Epithelial cell of prostate (primary cell): ENCODE results near the gene STS.

ENCODE experiments used
- DNase-seq: peaks from one replicate; pipeline ENCODE4 v3.0.0-alpha.2; 2011; ENCODE audit warnings: low read depth, low spot score
- H3K27ac ChIP-seq: fragments of 450-650 bp; 2 replicates; pipeline ENCODE4 v1.5.1; 2017; ENCODE audit warnings: mild to moderate bottlenecking

STS gene

DNA sequence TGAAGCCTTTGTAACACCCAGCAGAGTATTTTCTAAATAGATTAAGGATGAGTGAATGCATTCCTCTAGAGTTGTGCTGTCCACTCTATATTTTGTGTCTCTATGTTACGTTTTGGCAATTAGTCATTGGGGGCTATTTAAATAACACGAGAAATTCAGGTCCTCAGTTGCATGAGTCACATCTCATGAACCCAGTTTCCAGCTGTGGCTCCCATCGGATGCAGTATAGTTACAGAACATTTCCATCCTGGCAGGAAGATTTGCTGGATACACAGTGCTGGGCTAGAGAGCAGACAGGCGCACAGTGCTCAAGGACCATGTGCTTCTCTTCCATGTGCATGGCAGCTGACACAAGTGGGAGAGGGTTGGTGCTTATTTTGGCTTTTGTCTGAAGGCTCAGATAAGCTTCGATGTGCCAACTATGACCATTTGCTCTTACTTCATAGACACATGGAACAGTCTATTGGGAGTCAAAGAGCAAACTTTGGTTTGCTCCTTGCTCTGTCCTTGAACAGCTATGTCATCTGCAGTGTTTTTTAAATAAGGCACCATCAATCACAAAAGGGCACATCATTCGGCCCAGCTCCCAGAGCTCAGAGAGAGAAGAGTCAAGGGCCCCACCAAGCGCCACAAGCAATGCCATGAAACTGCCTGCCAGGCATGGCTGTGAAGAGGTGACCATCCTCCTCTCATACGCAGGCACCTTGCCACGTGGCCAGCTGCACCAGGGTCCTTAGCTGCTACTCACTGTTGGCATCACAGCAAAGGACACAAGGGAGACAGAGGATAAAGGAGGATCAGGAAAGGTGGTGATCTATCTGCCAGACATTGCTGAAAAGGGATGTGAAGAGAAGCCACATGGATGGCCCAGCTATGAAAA, 8.1 kb upstream of the STS start:
- DNase-seq = no peak
- no peak overlapping the region for H3K27ac ChIP-seq

DNA sequence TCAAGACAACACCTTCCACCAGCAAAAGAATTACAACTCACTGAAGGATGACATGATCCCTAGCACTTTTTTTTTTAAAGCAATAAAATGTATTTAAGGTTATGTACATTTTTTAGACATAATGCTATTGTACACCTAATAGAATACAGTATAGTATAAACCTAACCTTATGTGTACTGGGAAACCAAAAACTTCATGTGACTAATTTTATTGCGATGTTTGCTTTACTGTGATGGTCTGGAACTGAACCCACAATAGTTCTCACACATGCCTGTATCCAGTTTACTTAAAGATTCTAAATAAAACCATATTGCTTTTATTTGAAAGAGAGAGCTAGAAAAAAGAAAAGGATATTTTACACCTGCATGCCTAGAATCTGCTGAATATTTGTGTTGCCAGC, 4.4 kb upstream of the STS start:
- DNase-seq = no peak
- H3K27ac ChIP-seq = no peak overlapping the region

DNA sequence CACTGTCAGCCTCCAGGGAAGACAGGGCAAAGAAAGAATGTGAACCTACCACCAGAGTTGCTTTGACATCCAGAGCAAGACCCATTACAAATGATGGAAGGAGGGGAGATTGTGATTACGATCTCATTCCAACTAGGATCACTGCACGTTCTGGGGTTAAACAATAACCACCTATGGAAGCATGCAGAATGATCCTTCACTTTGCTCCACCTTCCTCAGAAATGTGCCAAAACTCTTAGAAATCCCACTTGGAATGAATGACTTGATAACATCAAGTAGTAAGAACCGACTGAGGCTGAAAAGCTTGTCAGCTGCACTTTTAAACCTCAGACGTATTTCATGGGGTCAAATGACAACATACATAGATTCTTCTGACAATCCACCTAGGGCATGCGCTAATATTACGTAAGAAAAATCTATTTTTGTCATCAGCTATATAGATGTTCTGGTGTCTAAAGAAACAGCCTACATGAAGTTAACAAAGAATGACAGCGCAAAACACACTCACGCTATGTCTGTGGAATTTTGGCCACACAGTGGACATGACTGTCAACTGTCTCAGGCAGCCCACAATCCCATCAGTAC, 3.5 kb upstream of the STS start:
- H3K27ac ChIP-seq = no peak overlapping the region
- DNase-seq = no peak

DNA sequence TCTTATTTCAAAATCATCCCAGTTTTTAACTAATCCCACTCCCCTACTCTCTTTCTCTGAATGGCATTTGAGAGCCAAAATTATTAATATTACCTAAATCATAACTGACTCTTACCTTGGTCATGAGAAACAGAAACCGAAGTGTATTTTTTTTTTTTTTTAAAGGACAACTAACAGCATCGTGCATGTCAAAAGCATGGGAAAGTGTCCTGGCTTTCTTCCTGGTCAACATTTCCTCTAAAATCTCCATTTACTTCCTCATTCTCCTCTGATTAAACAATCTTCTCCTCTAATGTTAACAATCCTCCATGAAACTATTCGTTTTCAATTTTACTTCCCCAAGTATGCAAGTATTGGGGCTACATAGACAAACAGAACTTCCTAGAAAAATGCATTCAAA, 2.1 kb upstream of the STS start:
- DNase-seq = no peak
- peak overlapping the region; percentile 41 for H3K27ac ChIP-seq

- peak overlapping the region; percentile 41 for H3K27ac ChIP-seq
- DNase-seq = no peak
These were observed 1.4 kb upstream of the STS start for GRCh38 chrX:7146020-7146702.

- no peak for DNase-seq
- H3K27ac ChIP-seq = no peak overlapping the region
These were observed 654 bp upstream of the STS start for GRCh38 chrX:7146703-7147412.

DNA sequence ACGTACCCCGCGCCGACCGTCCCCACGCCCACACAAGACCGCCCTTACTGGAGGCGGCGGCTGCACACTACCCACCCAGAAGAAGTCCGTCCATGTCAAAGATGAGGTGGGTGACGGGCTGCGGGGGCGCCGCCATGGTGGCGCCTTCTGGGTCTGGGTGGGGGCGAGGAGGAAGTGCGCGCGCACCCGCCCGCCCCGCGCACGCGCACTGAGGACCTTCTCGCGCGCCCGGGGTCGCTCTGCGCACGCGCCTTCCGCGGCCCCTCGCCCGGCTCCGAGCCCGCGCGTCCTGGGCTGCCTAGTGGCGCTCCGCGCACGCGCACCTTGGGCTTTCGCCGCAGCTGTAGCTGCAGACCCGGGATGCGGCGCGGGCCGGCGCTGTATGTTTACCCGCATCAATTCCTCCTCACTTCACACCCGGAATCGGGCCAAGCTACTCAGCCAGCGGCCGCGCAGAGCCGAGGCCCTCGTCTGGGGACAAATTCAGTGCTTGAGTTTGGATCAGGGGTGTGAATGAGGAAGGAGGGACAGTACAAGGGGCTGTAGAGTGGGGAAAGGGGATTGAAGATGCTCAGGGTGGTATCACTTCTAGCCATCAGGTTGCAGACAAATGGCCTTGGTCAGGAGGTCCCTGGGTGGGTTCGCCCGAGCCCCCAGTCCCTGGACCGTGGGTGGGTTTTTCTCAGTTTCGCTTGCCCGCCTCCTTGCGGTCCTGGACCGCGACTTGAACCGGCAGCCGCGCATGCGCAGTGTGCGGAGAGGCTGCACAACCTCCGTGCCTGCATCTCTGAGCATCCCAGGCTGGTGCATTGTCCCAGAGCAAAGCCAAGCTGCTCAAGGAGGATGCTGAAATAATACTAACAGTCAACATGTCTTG, 704 bp downstream of the STS start, which contains the start of gene PUDP:
Gene PUDP (minus strand): TSS at position 176 of the 877 bp plus-strand sequence. CDS start 40 bp downstream, at position 136.
- DNase-seq = no peak
- peak within 1 kb of the TSS; percentile 62 for H3K27ac ChIP-seq

- H3K27ac ChIP-seq = no peak overlapping the region
- no peak for DNase-seq
These were observed 1.9 kb downstream of the STS start for GRCh38 chrX:7149411-7149810.

GRCh38 chrX:7153231-7153630, 5.7 kb downstream of the STS start:
- H3K27ac ChIP-seq = no peak overlapping the region
- DNase-seq = no peak

DNA sequence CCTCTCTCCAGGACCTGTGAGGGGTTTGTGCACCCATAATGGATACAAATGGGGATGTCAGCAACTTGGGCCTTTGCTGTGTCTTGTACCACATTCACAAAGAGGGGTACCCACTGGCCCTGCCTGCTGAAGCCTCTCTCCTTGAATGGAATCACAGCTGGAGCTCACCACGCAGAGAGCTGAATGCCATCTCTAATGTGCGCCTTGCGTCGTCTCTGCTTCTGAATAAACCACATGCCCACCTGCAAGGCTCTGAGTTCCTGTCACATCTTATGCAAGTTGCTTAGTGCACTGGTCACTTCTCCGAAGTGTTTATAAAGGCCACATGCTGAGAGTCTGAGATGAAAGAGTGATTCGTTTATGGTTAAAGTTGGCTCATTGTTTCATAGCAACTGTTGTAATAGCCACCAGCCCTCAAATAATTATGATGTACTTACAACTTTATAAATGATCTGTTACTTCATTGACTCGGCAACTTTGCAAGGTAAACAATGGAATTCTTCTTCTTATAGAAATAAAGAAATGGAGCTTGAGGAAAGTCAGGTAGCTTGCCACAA, 6.6 kb downstream of the STS start:
- no peak for DNase-seq

GRCh38 chrX:7155163-7155562, 7.7 kb downstream of the STS start:
- DNase-seq = no peak
- no peak overlapping the region for H3K27ac ChIP-seq

More for the DNA sequence above, 6.6 kb downstream of the STS start:
- H3K27ac ChIP-seq = no peak overlapping the region

GRCh38 chrX:7156879-7157278, 9.4 kb downstream of the STS start:
- no peak for DNase-seq

GRCh38 chrX:7158468-7158990, 11.0 kb downstream of the STS start:
- no peak for DNase-seq
- H3K27ac ChIP-seq = peak overlapping the region; percentile 71

More at GRCh38 chrX:7156879-7157278, 9.4 kb downstream of the STS start:
- no peak overlapping the region for H3K27ac ChIP-seq

DNA sequence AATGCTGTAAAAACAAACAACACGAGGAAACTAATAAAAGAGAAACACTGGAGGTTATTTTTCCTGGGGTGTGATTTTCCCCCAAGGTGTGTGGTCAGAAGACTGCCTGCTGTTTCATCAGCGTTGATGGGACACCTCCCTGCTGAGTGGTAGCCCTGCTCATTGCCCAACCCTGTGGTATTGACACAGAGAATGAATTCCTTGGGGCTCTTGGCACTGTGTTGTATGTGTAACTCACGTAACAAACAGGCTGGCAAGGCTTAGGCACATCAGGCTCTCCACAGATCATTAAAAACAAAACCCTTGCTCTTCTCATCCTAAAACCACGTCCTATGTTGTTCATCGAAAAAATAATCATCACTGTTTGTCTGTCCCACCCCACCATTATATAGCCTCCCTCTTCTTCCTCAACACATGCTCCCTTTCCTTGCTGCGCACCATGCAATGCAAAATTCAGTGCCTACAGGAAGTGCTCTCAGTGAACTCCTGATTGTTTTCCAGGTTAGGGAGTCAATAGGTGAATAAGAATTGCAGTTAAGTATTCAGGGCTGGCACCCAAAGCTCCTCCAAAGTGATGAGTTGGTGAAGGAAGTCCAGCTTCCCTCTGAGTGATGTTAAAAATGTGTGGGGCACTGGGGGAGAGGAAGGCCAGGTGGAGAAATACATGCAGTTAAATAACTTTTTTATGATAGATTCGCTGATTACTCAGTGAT, 11.8 kb downstream of the STS start:
- H3K27ac ChIP-seq = peak overlapping the region; percentile 71
- DNase-seq = peak; percentile 37

DNA sequence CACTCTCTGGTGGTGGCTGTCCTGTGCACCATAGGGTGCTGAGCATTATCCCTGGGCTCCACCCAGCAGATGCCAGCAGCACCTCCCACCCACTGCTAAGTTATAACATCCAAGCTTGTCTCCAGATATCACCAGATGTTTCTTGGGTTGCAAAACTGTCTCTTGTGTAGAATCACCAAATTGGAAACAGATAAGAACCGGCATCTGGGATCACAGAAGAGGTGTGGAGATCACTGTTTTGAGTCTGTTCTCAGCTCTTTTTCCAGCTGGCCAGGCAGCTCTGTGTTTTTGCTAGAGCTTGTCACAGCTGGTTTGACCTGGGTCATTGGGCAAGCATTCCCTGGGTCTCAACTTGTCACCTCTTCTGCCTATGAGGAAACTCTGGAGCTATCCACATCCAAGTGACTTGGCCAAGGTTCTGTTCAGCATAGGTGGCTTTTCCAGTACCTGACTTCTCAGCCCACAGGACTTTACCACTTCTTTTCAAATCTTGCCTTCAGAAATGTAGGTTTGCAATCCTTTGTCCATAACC, 15.7 kb downstream of the STS start:
- no peak for DNase-seq
- H3K27ac ChIP-seq = no peak overlapping the region

DNA sequence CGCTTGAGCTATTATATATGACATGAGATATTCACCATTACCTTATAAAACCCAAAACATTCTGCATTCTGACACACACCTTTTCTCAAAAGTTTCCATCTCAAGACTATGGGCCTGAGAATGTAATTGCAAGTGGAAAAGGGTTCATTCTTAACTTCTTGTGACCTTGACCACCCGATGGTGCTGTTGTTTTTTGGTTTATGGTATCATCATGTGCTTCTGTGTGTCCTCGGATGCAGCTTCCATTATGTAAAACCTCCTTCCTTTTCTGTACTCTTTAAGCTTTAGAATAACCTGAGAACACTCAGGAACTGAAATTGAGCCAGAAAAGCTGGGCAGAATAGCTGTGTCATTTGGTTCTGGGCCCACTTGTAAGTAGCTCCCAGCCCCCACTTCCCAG, 16.7 kb downstream of the STS start:
- no peak for DNase-seq
- H3K27ac ChIP-seq = no peak overlapping the region

DNA sequence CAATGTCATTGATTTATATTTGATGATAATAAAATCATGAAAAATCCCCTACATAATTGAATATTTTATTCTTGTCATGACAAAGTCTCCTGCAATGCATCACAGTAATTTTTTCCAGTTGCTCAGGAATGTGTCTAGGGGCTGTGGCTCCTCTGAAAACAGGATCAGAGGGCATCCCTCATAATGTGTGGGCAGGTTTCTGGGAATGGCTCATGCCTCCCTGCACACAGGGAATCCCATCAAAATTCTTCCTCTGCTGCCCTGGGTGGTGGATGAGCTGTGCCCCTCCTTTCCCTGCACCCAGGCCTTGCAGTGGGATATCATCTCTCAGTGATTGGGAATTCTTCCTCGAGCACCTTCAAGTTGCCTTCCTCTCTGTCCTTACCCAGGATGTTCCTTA, 20.9 kb downstream of the STS start:
- no peak overlapping the region for H3K27ac ChIP-seq
- DNase-seq = no peak

GRCh38 chrX:7169627-7170026, 22.1 kb downstream of the STS start:
- DNase-seq = no peak
- no peak overlapping the region for H3K27ac ChIP-seq
